ENCODE measurements around the gene ZNF563. TPM values are rescaled to one million over a fixed set of nuclear protein-coding genes. Genes with fewer than 3 reads are reported as not detected.
"Not testable (repeated sequence)": the region's sequence is repeated elsewhere in the genome, so short reads cannot be mapped to it uniquely, and the experiment has no call there.

The ZNF563 gene
- 1.9 TPM for polyA plus RNA-seq (2013, experiment 1 of 2; ENCODE audit: insufficient read length)
- polyA plus RNA-seq (2013, experiment 2 of 2; ENCODE audit: insufficient read length): 1.3 TPM

GRCh38 chr19:12333162-12334159 is at the start of gene ZNF563:
Gene ZNF563, minus strand, starts transcription at chr19:12333633. Its CDS starts 151 bp downstream, at chr19:12333482.
- peak; percentile 93 for DNase-seq

- DNase-seq: no peak
Observed at GRCh38 chr19:12380444-12380737, 47.0 kb upstream of the ZNF563 start.

- no peak for DNase-seq
Observed at GRCh38 chr19:12379732-12380443, 46.5 kb upstream of the ZNF563 start.

GRCh38 chr19:12374026-12374425 is 40.6 kb upstream of the ZNF563 start:
- no peak for DNase-seq

GRCh38 chr19:12365236-12366162 is 32.1 kb upstream of the ZNF563 start, which contains the start of gene ZNF442:
Gene ZNF442, minus strand, starts transcription at chr19:12365683. Its CDS starts 2,052 bp downstream, at chr19:12363631.
- DNase-seq: peak; percentile 95

- DNase-seq: no peak
Observed at GRCh38 chr19:12364391-12365235, 31.2 kb upstream of the ZNF563 start.

- DNase-seq: not testable (repeated sequence)
Observed at GRCh38 chr19:12362236-12362635, 28.8 kb upstream of the ZNF563 start.

GRCh38 chr19:12353375-12353774 is 19.9 kb upstream of the ZNF563 start:
- no peak for DNase-seq

- no peak for DNase-seq
Observed at GRCh38 chr19:12350890-12351197, 17.4 kb upstream of the ZNF563 start.

GRCh38 chr19:12350185-12350889 is 16.9 kb upstream of the ZNF563 start:
- DNase-seq: no peak

- no peak for DNase-seq
Observed at GRCh38 chr19:12346896-12347295, 13.5 kb upstream of the ZNF563 start.

- no peak for DNase-seq
Observed at GRCh38 chr19:12345197-12345596, 11.8 kb upstream of the ZNF563 start.

GRCh38 chr19:12331211-12331941 is 2.1 kb downstream of the ZNF563 start:
- no peak for DNase-seq

- no peak for DNase-seq
Observed at GRCh38 chr19:12330340-12330739, 3.1 kb downstream of the ZNF563 start.

- DNase-seq: no peak
Observed at GRCh38 chr19:12325690-12326089, 7.7 kb downstream of the ZNF563 start.

- no peak for DNase-seq
Observed at GRCh38 chr19:12318782-12319413, 14.5 kb downstream of the ZNF563 start.

- DNase-seq: no peak
Observed at GRCh38 chr19:12314553-12314952, 18.9 kb downstream of the ZNF563 start.

- not testable (repeated sequence) for DNase-seq
Observed at GRCh38 chr19:12308891-12309290, 24.5 kb downstream of the ZNF563 start.

- DNase-seq: no peak
Observed at GRCh38 chr19:12295191-12295590, 38.2 kb downstream of the ZNF563 start.

All from fibroblast of skin of abdomen (primary cell).